ENCODE measurements around the gene GNB3. TPM values are rescaled to one million over a fixed set of nuclear protein-coding genes. Genes with fewer than 3 reads are reported as not detected.

GNB3 gene
- total and polyA plus RNA-seq, 2 of the 4 experiments (the other 2 are of a cell fraction): 0.72 to 20.5 TPM

- no peak for TF ChIP-seq FOS (IDR thresholded peaks at IDR 0.05; ENCODE audit: low read depth, low read length)
- no peak for TF ChIP-seq CHD1 (IDR thresholded peaks at IDR 0.05; ENCODE audit: low read depth, low read length)
- TF ChIP-seq BHLHE40 (IDR thresholded peaks at IDR 0.05; ENCODE audit: low read depth, low read length): no peak
- TF ChIP-seq CEBPB (IDR thresholded peaks at IDR 0.05; ENCODE audit: low read depth, low read length): no peak
- no peak for TF ChIP-seq CTCF (conservative IDR thresholded peaks at IDR 0.05; ENCODE audit: low read depth, low read length)
- no peak for TF ChIP-seq MAFK (IDR thresholded peaks at IDR 0.05; ENCODE audit: low read depth, low read length)
- TF ChIP-seq RFX5 (IDR thresholded peaks at IDR 0.05; ENCODE audit: low read depth, low read length): no peak
- no peak for TF ChIP-seq ELK1 (IDR thresholded peaks at IDR 0.05; ENCODE audit: borderline replicate concordance, low read depth, low read length)
- TF ChIP-seq SMC3 (IDR thresholded peaks at IDR 0.05; ENCODE audit: low read depth, low read length): no peak
- TF ChIP-seq POLR2A (IDR thresholded peaks at IDR 0.05; ENCODE audit: low read depth, low read length): no peak
- TF ChIP-seq RAD21 (IDR thresholded peaks at IDR 0.05; ENCODE audit: low read length): no peak
- TF ChIP-seq MXI1 (IDR thresholded peaks at IDR 0.05; ENCODE audit: borderline replicate concordance, low read depth, low read length): no peak
- no peak for TF ChIP-seq NFE2L2 (IDR thresholded peaks at IDR 0.05; ENCODE audit: low read depth, low read length)
- no peak for TF ChIP-seq MAZ (IDR thresholded peaks at IDR 0.05; ENCODE audit: borderline replicate concordance, low read depth, low read length)
- TF ChIP-seq RCOR1 (IDR thresholded peaks at IDR 0.05; ENCODE audit: insufficient replicate concordance, low read length): no peak
- no peak for TF ChIP-seq USF2 (IDR thresholded peaks at IDR 0.05; ENCODE audit: low read depth, low read length)
- ATAC-seq (ENCODE audit: low read depth) (no peak), DNase-seq (no peak)
- 0 out of 2 replicates have a peak, but pooled peaks cover 7% of the 10 kb centered on the region for H3K9me1 ChIP-seq (ENCODE audit: insufficient read depth, low read length)
- peaks cover 4% of the 10 kb centered on the region for H3K4me1 ChIP-seq (ENCODE audit: control insufficient read depth, insufficient read depth, low read length)
- ChIA-PET CTCF (no interaction called here), POLR2A (ENCODE audit: unreplicated experiment) (interaction anchor here (1.1 kb wide), 1 partner anchor 11 kb away, joined by 3 read pairs; no protein-coding TSS in a partner anchor)
- H3K56ac ChIP-seq (ENCODE audit: extremely low read depth, insufficient read depth, low read length): no peak overlapping the region
- no peak overlapping the region for H4K91ac ChIP-seq (ENCODE audit: insufficient read depth, low read depth, low read length)
- H2AK9ac ChIP-seq (replicated peaks; ENCODE audit: low read depth, low read length, poor library complexity): no peak overlapping the region
- no peak overlapping the region for H2AFZ ChIP-seq (replicated peaks; ENCODE audit: low read length, poor library complexity)
- no peak overlapping the region for H3K4me2 ChIP-seq (ENCODE audit: low read depth, low read length)
- no peak overlapping the region for H4K8ac ChIP-seq (ENCODE audit: low read depth in 2 of 2, low read length in 2 of 2)
- no peaks in the 10 kb centered on the region for H3K9me3 ChIP-seq (ENCODE audit: control insufficient read depth, insufficient read depth, low read length)
- H4K5ac ChIP-seq (ENCODE audit: low read depth, low read length): no peak overlapping the region
- dilution Hi-C loops (cut with HindIII; ENCODE audit: low sequenced_read_pairs, unreplicated experiment) (no loop called here), intact Hi-C loops (cut with micrococcal nuclease) (no loop called here), in situ Hi-C loops (cut with MboI; ENCODE audit: low sequenced_read_pairs) (no loop called here)
- H2BK120ac ChIP-seq (ENCODE audit: low read depth, low read length): no peak overlapping the region
- no peak overlapping the region for H2AK5ac ChIP-seq (ENCODE audit: low read depth, low read length)
- peaks cover 58% of the 10 kb centered on the region for H3K36me3 ChIP-seq (ENCODE audit: control insufficient read depth, insufficient read depth, low read length)
- H3K9ac ChIP-seq (ENCODE audit: low read depth, low read length): no peak overlapping the region
- no peak overlapping the region for H3K27ac ChIP-seq (ENCODE audit: insufficient read depth, low read length)
- WGBS, 2 experiments (ENCODE audit: extremely low coverage in 2 of 2, insufficient read length in 1 of 2): 96% methylated on average over 5 of the region's 16 CpGs; no CpG with 5 or more reads in 1 of the 2 experiments
- H3K27me3 ChIP-seq (ENCODE audit: control insufficient read depth, insufficient read depth, low read length): no peaks in the 10 kb centered on the region
- H3K4me3 ChIP-seq (ENCODE audit: insufficient read depth, low read depth, low read length): no peak overlapping the region
- no TSS peak for BruUV-seq (replicated peaks)
- H3K14ac ChIP-seq (replicated peaks; ENCODE audit: low read depth, low read length): no peak overlapping the region
- no peak overlapping the region for H3K18ac ChIP-seq (ENCODE audit: low read depth, low read length)
- H3K23ac ChIP-seq (ENCODE audit: low read depth, low read length): no peak overlapping the region
- H4K20me1 ChIP-seq (ENCODE audit: insufficient read depth, low read length): peaks cover 12% of the 10 kb centered on the region
- no peak overlapping the region for H3K4ac ChIP-seq (ENCODE audit: low read depth, low read length)
- H2BK20ac ChIP-seq (ENCODE audit: low read depth, low read length): no peak overlapping the region
- no peak overlapping the region for H2BK5ac ChIP-seq (ENCODE audit: low read depth, low read length, poor library complexity, severe bottlenecking)
- H3K79me1 ChIP-seq (ENCODE audit: low read depth in 1 of 2, low read length in 2 of 2): peaks cover 0 to 17% of the 10 kb centered on the region in 2 experiments; a peak in 3 of 4 replicates
- H2BK15ac ChIP-seq (ENCODE audit: low read depth, low read length): no peak overlapping the region
Measured at GRCh38 chr12:6863586-6864321, 23.0 kb downstream of the GNB3 start.
